ENCODE measurements around the gene SNX18. TPM values are rescaled to one million over a fixed set of nuclear protein-coding genes. Genes with fewer than 3 reads are reported as not detected.
"Not testable (repeated sequence)": the region's sequence is repeated elsewhere in the genome, so short reads cannot be mapped to it uniquely, and the experiment has no call there.

SNX18 gene
- polyA plus RNA-seq, 1 donor = 30.5 TPM

DNA sequence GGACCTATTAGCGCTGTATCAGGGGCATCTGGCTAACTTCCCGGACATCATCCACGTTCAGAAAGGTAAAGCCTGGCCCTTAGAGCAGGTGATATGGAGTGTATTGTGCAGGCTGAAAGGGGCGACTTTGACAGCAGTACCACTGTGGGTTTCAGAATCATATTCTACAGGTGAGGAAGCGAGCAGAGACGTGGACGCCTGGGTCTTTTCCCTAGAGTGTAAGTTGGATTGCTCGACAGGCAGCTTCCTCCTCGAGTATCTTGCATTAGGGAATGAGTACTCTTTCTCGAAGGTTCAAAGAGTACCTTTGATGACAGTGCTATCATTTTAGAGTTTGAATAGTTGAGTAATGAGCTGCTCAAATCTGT, 1.9 kb downstream of the SNX18 start:
- no peak for DNase-seq

DNA sequence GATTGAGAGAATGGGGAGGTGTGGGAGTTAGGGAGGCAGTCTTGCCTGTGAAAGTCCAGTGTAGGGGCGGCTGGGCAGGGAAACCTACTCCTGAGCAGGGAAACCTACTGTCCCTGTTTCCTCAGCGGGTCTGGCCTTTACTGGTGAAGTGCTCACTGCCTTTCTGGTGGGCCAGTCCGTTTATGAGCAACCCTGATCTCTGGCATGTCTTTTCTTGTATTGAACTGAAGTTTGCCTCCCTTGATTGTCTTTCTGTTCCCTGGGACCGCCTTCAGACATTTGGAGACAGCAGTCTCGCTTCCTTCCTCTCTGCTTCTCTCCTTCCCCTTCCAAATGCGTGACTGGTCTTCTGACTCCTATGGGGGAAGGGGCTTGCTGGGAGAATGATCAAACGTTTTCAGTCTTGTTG, 2.9 kb downstream of the SNX18 start:
- peak; percentile 71 for DNase-seq

DNA sequence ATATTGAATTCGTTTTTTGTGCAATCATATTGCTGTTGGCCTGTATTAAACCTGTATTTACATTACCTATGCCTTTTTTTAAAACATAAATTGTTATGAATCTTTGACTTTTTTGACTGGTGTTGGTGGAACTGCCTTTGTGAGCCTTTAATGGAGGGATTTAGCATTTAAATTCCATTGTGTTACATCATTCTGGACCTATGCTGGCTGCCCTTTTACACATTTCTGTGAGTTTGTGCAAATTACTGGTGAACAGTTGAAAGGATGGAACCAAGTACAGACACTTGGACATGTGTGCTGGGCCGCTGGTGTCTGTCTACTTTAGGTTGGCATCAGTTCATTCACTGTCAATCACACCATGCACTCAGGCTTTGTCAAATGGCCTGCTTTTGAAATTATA, 3.4 kb downstream of the SNX18 start:
- no peak for DNase-seq

DNA sequence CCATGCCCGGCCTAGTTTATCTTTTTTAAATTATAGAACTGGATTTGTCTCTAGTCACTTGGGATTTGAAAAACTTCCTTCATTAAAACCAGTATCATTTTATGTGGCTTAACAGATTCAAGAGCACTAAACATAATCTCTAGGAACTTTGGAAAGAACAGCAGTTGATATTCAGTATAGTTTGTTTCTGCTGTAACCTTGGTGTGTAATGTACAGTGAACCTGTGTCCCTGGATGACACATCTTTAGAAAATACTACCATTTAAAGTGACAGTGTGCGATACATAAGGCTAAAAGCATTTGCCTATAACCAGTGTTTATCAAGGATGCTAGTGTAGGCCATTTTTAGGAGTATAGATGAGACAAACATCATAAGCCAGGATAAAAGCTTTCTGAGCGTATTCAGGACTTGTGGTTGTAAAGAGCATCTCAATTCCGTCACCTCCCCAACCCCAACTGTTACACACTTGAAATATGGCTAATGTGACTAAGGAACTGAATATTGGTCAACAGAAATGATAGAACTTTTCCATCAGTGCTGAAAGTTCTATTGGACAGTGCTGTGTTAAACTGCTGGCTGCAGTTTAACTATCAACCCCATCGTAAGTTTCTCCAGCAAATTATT, 4.4 kb downstream of the SNX18 start:
- DNase-seq = no peak

DNA sequence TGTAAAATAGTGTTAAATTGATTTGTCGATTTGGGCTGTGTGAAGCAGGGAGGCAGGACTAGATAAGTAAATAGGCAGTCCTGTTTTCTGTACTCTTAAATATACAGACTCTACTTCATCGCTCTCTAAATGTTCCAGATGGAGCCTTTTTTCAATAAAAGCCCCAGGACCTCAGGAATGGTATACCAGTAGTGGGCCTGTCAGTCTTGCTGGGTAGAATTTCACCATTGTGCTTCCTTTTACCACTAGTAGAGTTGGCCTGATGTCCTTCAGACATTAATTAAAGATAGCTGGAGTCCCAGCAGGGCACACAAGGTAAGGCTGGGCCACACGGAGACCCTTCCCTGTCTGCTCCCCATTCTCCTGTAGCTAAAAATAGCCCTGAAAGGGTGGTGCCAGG, 6.0 kb downstream of the SNX18 start:
- DNase-seq = no peak

DNA sequence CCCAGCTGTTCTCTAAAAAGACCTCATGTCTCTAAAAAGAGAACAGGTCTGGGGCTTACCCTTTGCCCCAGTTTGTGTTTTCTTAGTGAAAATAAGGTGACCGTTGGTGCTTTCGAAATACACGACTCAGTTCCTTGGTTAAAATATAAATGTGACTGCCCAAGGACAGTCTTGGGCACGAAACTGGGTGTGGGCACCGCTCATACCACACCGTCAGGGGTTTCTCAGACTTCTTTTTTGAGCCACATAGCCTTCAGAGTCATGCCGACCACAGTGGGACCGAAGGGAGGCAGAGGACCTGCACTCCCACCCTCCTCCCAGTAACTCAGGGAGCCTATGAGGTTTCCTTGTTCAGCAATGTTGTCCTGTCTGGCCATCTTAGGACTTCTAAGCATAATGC, 6.5 kb downstream of the SNX18 start:
- DNase-seq = no peak

DNA sequence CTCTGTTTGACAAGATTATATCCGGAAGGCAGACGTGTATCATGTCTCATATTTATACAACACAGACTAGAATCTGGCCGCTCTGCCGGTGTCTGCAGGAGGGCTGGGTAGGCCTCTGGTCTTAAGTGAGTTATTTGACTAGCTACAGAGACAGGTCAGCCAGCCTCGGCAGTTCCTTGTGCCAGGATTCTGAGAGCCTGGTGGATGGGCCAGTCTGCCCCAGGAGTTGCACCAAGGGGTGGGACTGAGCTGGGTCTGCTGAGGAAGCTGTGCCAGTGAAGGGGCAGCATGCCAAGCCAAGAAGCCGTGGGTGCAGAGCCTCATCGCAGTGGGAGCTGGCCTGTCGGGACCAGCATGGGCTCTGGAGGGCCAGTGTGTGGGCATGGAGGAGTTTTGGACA, 7.1 kb downstream of the SNX18 start:
- no peak for DNase-seq

DNA sequence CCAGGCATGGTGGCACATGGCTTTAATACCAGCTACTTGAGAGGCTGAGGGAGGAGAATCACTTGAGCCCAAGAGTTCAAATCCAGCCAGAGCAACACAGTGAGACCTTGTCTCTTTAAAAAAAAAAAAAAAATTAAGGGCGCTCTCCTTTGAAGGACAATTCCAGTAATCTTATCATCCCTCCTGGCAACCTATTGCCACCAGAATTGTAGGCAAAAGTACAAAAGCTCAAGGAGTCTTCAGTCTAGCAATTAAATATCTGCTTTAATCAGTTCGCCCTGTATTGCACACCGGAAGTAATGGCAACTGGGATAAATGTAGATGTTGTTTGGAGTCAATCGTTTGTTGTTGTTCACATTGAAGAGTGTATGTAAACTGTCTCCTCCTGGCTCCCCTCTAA, 7.7 kb downstream of the SNX18 start:
- no peak for DNase-seq

DNA sequence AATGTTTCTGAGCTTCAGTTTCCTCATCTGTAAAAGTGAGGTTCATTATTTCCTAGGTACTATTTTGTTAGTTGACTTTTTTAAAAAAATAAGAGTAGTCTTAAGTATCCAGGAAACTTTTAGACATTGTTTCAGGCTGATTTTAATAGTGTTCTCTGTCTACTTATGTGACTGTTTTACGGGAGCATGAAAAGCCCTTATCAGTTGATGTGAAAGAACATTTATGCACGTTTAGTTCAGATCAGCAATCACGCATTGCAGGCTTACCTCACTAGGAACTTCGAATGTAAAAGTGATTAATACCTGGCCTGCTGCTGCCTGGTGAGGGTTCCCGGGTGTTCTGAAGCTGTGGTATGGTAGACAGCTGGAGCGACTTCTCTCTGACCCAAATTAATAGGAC, 8.1 kb downstream of the SNX18 start:
- no peak for DNase-seq

DNA sequence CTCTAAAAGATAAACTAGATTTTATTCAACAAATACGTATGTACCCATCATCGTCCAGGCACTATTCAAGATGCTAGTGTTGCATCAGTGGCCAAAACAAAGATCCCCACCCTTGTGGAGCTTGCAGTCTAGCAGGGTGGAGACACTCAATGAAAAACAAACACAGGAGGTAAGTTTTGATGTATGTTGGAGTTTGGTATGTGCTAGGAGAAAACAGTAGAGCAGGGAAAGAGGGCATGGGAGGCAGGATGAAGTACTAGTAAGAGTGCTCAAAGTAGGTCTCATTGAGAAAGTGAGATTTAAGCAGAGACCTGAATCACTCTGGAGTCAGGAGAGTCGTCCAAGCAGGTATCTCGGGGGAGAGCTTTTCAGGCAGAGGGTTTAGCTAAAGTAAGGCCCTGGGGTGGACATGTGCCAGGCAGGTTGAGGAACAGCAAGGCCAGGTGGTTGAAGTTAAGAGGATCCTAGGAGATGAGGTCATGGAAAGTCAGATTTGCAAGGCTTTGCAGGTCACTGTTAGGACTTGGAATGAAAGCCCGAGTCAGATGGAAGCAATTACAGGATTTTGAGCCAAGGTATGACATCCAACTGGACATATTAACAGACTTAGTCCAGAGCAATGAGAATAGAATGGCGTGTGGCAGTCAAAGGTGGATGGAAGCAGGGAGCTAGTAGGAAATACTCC, 9.2 kb downstream of the SNX18 start:
- DNase-seq = peak; percentile 65

DNA sequence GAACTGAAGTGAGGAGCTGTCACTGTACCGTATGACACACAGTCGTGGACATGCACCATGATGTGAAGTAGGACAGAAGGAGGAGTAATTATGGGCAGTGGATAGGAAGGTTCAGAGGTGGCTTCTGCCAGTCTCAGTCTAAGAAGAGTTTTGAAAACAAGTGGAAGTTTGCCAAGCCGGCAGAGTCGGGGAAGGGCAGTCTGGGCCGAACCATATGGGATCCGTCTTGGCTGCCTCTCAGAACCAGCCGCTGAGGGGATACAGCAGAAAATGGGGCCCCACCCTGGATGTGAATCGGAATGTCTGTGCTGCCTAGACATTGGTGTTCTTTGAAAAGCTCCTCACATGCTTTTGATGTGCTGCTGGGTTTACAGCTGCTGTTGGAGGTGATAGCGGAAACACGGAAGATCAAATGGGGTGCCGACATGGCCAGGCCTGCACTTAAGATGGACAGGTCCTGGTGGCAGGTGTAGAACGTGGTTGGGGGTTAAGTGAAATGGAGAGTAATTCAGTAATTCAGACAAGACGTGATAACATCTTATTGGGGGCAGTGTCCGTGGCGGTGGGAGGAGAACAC, 11.2 kb downstream of the SNX18 start:
- no peak for DNase-seq

DNA sequence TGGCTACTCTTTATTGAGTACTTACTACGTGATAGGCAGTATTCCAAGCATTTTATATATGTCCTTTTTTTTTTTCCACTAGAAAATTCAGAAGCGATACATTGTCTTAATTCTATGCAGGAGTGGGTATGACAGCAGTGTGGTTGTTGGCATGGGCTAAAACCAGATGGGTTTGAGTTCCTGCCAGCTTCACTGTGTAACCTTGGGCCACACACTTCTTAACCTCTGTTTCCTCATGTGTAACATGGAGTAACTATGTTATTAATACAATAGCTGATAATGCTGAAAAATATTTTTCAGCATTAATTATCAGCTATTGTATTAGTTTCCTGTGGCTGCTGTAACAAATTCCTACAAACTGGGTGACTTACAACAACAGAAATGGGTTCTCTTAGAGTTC, 12.0 kb downstream of the SNX18 start:
- no peak for DNase-seq

DNA sequence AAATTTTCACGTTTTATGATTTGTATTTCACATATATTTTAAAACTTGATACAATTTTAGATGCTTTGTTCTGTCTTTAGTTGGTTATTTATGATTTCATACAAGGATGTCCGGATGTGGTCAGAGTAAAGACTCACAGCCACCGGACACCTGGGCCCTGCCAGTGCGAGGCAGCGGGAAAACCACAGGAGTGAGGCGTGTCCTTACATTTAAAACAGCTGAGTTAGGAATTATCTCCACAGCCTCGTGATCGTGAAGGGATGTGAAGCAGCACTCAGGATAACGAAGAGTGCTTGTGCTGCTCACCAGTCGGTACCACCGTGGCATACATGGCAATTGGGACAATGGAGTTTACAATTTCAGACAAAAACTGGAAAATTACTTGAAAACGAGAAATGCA, 14.0 kb downstream of the SNX18 start:
- DNase-seq = no peak

DNA sequence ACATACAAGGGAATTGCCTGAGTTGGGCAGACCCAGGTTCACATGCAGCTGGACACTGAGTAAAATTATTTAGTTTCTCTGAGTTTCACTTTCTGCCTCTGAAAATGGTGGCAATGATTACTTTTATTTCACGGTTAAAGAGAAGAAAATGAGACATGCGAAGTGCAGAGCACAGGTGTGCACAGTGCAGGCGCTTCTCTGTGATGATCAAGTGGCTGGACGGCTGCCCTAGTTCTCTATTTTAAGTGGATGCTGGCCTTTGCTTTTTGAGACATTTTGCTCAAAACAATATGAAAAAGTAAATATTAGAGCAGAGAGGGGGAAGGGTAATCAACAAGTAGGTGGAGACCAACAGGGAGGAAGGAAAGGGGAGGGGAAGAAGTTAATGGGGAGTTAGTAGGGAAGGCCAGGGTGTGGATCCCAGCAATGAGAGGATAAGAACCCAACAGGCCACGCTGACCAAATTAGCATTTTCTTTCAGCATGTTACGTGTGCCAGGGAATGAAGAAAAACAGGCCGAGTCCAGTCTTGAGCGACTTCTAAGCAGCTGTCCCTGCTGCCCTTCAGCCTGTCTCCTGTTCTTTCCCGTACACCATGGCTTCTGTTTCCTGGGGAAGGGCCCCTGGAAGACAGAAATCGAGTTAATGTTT, 16.1 kb downstream of the SNX18 start:
- peak; percentile 36 for DNase-seq

DNA sequence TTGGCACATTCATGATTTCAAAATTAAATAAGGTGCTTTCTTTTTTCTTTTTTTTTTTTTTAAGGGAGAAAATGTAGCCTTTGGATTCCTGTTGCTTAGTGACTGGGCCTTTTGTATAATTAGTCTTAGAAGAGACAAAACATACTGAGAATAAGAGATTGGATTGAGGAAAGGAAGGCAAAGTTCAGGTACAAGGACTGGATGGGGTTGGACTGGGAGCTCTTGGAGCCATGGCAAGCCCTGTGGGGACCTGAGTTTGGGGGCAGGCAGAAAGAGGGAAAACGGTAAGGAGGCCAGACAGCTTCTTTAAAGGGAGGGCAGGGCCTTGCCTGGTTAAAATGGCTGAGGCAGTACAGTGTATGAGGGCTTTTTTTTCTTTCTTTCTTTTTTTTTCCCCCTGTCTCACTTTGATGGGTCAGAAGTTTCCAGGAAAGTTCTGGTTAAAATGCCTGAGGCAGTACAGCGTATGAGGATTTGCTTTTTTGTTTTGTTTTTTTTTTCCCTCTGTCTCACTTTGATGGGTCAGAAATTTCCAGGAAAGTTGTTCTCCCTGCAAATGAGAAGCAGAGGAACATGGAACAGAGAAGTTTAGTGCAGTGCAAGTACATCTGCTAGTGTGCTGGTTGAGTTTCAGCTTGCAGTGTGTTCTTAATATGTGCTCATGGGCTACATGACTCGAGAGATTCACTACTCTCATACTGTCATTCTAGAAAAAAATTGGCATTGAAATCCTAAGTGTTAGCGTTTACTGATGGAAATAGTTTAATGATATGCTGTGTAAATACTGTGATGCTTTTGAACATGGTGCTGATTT, 16.8 kb downstream of the SNX18 start:
- DNase-seq = peak; percentile 28

DNA sequence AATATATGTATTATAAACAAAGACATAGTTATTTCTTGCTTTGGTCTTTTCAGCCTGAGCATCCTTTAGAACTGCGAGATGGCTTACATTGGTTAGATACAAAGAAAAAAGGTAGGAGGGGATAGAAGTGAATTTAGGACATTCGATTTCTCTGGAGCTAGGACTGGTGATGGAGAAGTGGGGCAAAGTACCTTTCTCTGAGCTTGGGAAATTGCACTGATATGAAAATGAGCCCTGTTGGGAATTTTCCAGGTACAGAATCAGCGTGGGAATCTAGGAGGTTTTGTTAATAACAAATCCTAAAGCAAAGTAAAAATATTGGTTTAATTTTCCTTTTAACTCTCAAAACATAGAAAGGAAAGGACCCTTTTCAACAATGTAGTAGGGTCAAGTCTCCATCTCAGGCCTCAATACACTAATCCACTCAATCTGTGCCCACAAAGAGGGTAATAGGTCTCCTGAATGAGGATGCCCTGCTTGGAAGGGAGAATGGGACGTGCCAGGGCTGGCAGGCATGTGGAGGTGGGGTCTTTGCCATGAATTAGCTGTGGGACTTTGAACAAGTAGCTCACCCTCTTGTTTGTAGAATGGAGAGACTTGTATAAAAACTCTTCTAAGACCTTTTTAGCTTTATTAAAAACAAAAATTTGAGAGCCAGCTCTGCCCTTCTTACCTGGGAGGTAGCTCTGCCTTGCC, 17.7 kb downstream of the SNX18 start:
- DNase-seq = no peak

DNA sequence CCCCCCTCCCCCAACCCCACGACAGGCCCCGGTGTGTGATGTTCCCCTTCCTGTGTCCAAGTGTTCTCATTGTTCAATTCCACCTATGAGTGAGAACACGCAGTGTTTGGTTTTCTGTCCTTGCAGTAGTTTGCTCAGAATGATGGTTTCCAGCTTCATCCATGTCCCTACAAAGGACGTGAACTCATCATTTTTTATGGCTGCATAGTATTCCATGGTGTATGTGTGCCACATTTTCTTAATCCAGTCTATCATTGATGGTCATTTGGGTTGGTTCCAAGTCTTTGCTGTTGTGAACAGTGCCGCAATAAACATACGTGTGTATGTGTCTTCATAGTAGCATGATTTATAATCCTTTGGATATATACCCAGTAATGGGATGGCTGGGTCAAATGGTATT, 18.8 kb downstream of the SNX18 start:
- not testable (repeated sequence) for DNase-seq

DNA sequence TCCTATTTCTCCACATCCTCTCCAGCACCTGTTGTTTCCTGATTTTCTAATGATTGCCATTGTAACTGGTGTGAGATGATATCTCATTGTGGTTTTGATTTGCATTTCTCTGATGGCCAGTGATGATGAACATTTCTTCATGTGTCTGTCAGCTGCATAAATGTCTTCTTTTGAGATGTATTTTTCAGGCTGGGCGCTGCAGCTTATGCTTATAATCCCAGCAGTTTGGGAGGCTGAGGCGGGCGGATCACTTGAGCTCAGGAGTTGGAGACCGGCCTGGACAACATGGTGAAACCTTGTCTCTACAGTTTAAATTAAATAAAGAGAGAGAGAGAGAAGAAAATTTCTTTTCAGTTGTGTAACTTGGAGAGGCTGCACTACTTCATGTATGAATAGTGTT, 19.3 kb downstream of the SNX18 start:
- not testable (repeated sequence) for DNase-seq

DNA sequence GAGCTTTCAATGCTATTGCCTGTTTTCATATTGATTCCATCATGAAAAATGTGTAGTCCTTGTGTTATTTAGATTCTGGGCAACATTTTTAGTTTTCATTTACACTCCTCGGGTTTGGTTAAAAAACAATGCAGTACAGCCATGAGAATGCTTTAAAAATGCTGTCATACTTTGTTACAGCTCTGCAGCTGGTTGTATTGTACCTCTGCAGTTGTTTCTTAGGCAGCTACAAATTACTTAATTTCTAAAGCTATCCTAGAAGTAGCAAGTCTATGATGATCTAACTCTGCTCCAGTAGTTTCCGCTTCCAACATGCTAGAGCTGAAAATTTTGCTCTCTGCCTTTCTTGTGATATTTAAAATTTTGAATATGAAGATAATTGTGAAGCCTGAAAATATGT, 20.2 kb downstream of the SNX18 start:
- no peak for DNase-seq

DNA sequence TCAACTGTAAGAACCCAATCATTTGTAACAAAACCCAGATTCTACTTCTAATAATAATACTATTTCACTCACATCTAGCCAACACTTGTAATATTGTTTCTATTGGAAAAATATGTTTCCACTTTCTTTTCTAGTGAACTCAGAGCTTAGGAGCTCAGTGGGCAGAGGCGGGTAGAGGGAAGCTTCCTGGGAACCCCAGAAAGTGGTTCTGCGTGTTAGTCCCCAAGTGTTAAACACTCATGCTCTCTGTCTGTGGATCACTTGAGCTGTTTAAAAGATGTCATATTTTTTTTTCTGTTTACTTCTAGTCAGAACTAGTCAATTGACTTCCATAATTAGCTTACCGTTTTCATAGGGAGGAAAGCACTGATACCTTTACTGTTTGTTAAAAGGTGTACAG, 20.6 kb downstream of the SNX18 start:
- no peak for DNase-seq

DNA sequence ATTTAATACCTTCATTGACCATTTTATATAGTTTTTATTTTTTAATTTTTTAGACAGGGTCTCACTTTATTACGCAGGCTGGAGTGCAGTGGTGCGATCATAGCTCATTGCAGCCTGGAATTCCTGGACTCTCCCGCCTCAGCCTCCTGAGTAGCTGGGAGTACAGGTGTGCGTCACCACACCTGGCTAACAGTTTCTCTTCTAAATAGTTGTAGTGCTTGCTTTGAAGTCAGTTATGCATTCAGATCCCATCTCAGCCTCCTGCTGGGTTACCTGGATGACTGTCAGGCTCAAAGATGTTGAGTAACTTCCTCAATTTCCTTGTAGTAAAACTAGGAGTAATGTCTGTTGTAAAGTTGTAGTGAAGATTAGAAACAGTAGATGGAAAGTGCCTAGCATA, 21.4 kb downstream of the SNX18 start:
- no peak for DNase-seq

DNA sequence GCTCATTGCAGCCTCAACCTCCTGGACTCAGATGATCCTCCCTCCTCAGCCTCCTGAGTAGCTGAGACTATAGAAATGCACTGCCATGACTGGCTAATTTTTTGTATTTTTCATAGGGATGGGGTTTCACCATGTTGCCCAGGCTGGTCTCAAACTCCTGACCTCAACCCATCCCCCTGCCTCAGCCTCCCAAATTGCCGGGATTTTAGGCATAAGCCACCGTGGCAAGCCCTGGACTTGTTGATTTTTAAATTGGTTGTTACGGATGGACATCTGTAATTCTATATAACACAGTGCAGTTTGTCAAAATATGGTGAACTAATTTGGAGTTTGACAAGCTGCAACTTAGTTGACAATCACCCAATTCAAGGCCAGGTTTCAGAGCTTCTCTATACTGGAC, 22.7 kb downstream of the SNX18 start:
- no peak for DNase-seq

All from hindlimb muscle (tissue), 1 donor.